Activated CD4-positive, alpha-beta T cell treated with anti-CD3 and anti-CD28 coated beads for 36 hours (primary cell): ENCODE results near the gene SPOP. TPM values are rescaled to one million over a fixed set of nuclear protein-coding genes. Genes with fewer than 3 reads are reported as not detected.

Source experiments
- ATAC-seq: fragments of 200-7000 bp; cut with Tn5 transposase; one replicate; pipeline ENCODE4 v1.10.0; 2021; ENCODE audit warnings: mild to moderate bottlenecking, moderate library complexity
- CTCF ChIA-PET: fragments of 350-600 bp; sonication (Branson Sonifier 250); formaldehyde crosslinking; loops from one replicate; lab custom pipeline; 2021; ENCODE audit warnings: antibody characterized with exemption; lab: Charles Lee
- POLR2A ChIA-PET: fragments of 350-600 bp; sonication (Branson Sonifier 250); formaldehyde crosslinking; loops from one replicate; lab custom pipeline; 2021; ENCODE audit warnings: antibody characterized with exemption, inconsistent platforms; lab: Charles Lee
- DNase-seq: peaks from one replicate; pipeline ENCODE4 v3.0.0-alpha.2; 2020
- H3K27ac Mint-ChIP-seq: one replicate; pipeline ENCODE4 v1.8.0; 2021; ENCODE audit warnings: mixed read lengths
- H3K27me3 Mint-ChIP-seq: one replicate; pipeline ENCODE4 v1.8.0; 2021; ENCODE audit warnings: mixed read lengths
- H3K36me3 Mint-ChIP-seq: one replicate; pipeline ENCODE4 v1.8.0; 2021; ENCODE audit warnings: low read depth, mixed read lengths
- H3K4me1 Mint-ChIP-seq: one replicate; pipeline ENCODE4 v1.8.0; 2021; ENCODE audit warnings: mixed read lengths
- H3K4me3 Mint-ChIP-seq: one replicate; pipeline ENCODE4 v1.8.0; 2021; ENCODE audit warnings: mild to moderate bottlenecking, moderate library complexity, mixed read lengths
- H3K9me3 Mint-ChIP-seq: one replicate; pipeline ENCODE4 v1.8.0; 2021; ENCODE audit warnings: low read depth, mixed read lengths
- intact Hi-C, 2 experiments: fragments of 100-400 bp; cut with DNase I in 1 of 2; cut with micrococcal nuclease in 1 of 2; formaldehyde crosslinking; loops; one replicate each; pipeline versions ENCODE4 v1.14.2 to v1.15.1; 2022 to 2024; cut with DNase I, micrococcal nuclease
- total RNA-seq, 2 experiments: library from RNA; stranded (reverse); gene quantifications; one replicate each; pipeline ENCODE4 v1.2.3, GENCODE V29; 2021

SPOP gene
- total RNA-seq, 2 experiments from 2014 or later, result 57.0 to 64.6 TPM

- ATAC-seq (no peak), DNase-seq (no peak)
- intact Hi-C loops, result loop anchor here in 1 of 2 experiments (2.0 kb wide), 1 partner anchor 286 kb away; no protein-coding TSS in a partner anchor
- Mint-ChIP-seq H3K9me3 (no peaks in the 10 kb centered on the region), H3K4me3 (no peak overlapping the region), H3K27ac (no peak overlapping the region), H3K27me3 (peaks cover 19% of the 10 kb centered on the region), H3K4me1 (peaks cover 14% of the 10 kb centered on the region), H3K36me3 (no peaks in the 10 kb centered on the region)
- ChIA-PET CTCF (interaction anchor here (0.6 to 14.2 kb wide), 23 partner anchors 10 to 431 kb away, joined by 3 to 458 read pairs (median 4); partner anchors contain the start of genes FAM117A, KAT7 and SLC35B1), POLR2A (no interaction called here)
These were observed 110.8 kb downstream of the SPOP start for GRCh38 chr17:49567104-49567521.

GRCh38 chr17:49566668-49567071 is 111.2 kb downstream of the SPOP start:
- DNase-seq, result no peak
- CTCF ChIA-PET, result interaction anchor here (1.1 to 14.2 kb wide), 5 partner anchors 9 to 429 kb away, joined by 3 to 458 read pairs (median 5); partner anchors contain the start of gene SLC35B1
- POLR2A ChIA-PET, result no interaction called here
- intact Hi-C loops, result loop anchor here in 1 of 2 experiments (2.0 kb wide), 1 partner anchor 286 kb away; no protein-coding TSS in a partner anchor
- no peaks in the 10 kb centered on the region for H3K36me3 Mint-ChIP-seq
- H3K9me3 Mint-ChIP-seq, result no peaks in the 10 kb centered on the region
- peaks cover 16% of the 10 kb centered on the region for H3K27me3 Mint-ChIP-seq
- peaks cover 14% of the 10 kb centered on the region for H3K4me1 Mint-ChIP-seq
- H3K4me3 Mint-ChIP-seq, result no peak overlapping the region
- H3K27ac Mint-ChIP-seq, result no peak overlapping the region
- ATAC-seq, result no peak

- Mint-ChIP-seq H3K27me3 (peaks cover 10% of the 10 kb centered on the region), H3K36me3 (no peaks in the 10 kb centered on the region), H3K4me1 (peaks cover 14% of the 10 kb centered on the region), H3K27ac (no peak overlapping the region), H3K4me3 (no peak overlapping the region), H3K9me3 (no peaks in the 10 kb centered on the region)
- CTCF ChIA-PET, result interaction anchor here (0.5 to 14.2 kb wide), 6 partner anchors 9 to 630 kb away, joined by 3 to 458 read pairs (median 5); partner anchors contain the start of gene SLC35B1
- DNase-seq (peak; percentile 73), ATAC-seq (peak; percentile 27)
- POLR2A ChIA-PET, result no interaction called here
- intact Hi-C loops, result loop anchor here in 1 of 2 experiments (2.0 kb wide), 1 partner anchor 287 kb away; no protein-coding TSS in a partner anchor
These were observed 111.9 kb downstream of the SPOP start for GRCh38 chr17:49565948-49566491.

GRCh38 chr17:49564638-49565037 is 113.3 kb downstream of the SPOP start:
- Mint-ChIP-seq H3K9me3 (no peaks in the 10 kb centered on the region), H3K4me3 (no peak overlapping the region), H3K27me3 (peaks cover 7% of the 10 kb centered on the region), H3K4me1 (peaks cover 14% of the 10 kb centered on the region), H3K36me3 (no peaks in the 10 kb centered on the region), H3K27ac (no peak overlapping the region)
- ATAC-seq (no peak), DNase-seq (no peak)
- intact Hi-C loops, result no loop called here
- CTCF ChIA-PET, result interaction anchor here (1.0 to 14.2 kb wide), 4 partner anchors 7 to 432 kb away, joined by 3 to 458 read pairs (median 13); partner anchors contain the start of gene SLC35B1
- POLR2A ChIA-PET, result no interaction called here

GRCh38 chr17:49557312-49558024 is 120.4 kb downstream of the SPOP start:
- no peaks in the 10 kb centered on the region for H3K36me3 Mint-ChIP-seq
- intact Hi-C loops, result no loop called here
- H3K4me1 Mint-ChIP-seq, result peaks cover 8% of the 10 kb centered on the region
- no peak overlapping the region for H3K27ac Mint-ChIP-seq
- no peaks in the 10 kb centered on the region for H3K9me3 Mint-ChIP-seq
- peaks cover 3% of the 10 kb centered on the region for H3K27me3 Mint-ChIP-seq
- ATAC-seq (peak; percentile 64), DNase-seq (peak; percentile 60)
- CTCF ChIA-PET, result interaction anchor here (0.5 to 4.9 kb wide), 51 partner anchors 8 to 537 kb away, joined by 3 to 134 read pairs (median 4); partner anchors contain the start of genes DLX3, NGFR, PHB1 and SLC35B1
- no peak overlapping the region for H3K4me3 Mint-ChIP-seq
- POLR2A ChIA-PET, result no interaction called here

GRCh38 chr17:49556223-49556943 is 121.5 kb downstream of the SPOP start:
- H3K27ac Mint-ChIP-seq, result no peak overlapping the region
- ChIA-PET POLR2A (interaction anchor here (0.6 kb wide), 2 partner anchors 142 to 143 kb away, joined by 3 to 5 read pairs; partner anchors contain the start of gene PHB1), CTCF (interaction anchor here (0.6 to 4.9 kb wide), 62 partner anchors 9 to 440 kb away, joined by 3 to 134 read pairs (median 4); partner anchors contain the start of genes DLX3, NGFR, NXPH3 and PHB1)
- intact Hi-C loops, result loop anchor here (1.0 kb wide), 4 partner anchors 60 to 241 kb away; no protein-coding TSS in a partner anchor
- no peak overlapping the region for H3K4me3 Mint-ChIP-seq
- H3K36me3 Mint-ChIP-seq, result no peaks in the 10 kb centered on the region
- peaks cover 8% of the 10 kb centered on the region for H3K4me1 Mint-ChIP-seq
- DNase-seq, result peak; percentile 92
- H3K27me3 Mint-ChIP-seq, result peaks cover 3% of the 10 kb centered on the region
- H3K9me3 Mint-ChIP-seq, result no peaks in the 10 kb centered on the region
- peak; percentile 96 for ATAC-seq

- H3K27me3 Mint-ChIP-seq, result peaks cover 3% of the 10 kb centered on the region
- H3K4me1 Mint-ChIP-seq, result peaks cover 8% of the 10 kb centered on the region
- POLR2A ChIA-PET, result interaction anchor here (0.6 kb wide), 2 partner anchors 141 to 143 kb away, joined by 3 to 5 read pairs; partner anchors contain the start of gene PHB1
- ATAC-seq (no peak), DNase-seq (no peak)
- CTCF ChIA-PET, result interaction anchor here (0.7 to 4.9 kb wide), 36 partner anchors 11 to 441 kb away, joined by 3 to 134 read pairs (median 4); partner anchors contain the start of genes DLX3, NGFR and PHB1
- no peaks in the 10 kb centered on the region for H3K9me3 Mint-ChIP-seq
- intact Hi-C loops, result loop anchor here (1.0 kb wide), 4 partner anchors 59 to 240 kb away; no protein-coding TSS in a partner anchor
- no peaks in the 10 kb centered on the region for H3K36me3 Mint-ChIP-seq
- no peak overlapping the region for H3K4me3 Mint-ChIP-seq
- H3K27ac Mint-ChIP-seq, result no peak overlapping the region
These were observed 122.2 kb downstream of the SPOP start for GRCh38 chr17:49555495-49556222.

GRCh38 chr17:49554694-49555494 is 123.0 kb downstream of the SPOP start:
- H3K36me3 Mint-ChIP-seq, result no peaks in the 10 kb centered on the region
- peaks cover 8% of the 10 kb centered on the region for H3K4me1 Mint-ChIP-seq
- peaks cover 3% of the 10 kb centered on the region for H3K27me3 Mint-ChIP-seq
- no peak for ATAC-seq
- intact Hi-C loops, result no loop called here
- ChIA-PET POLR2A (no interaction called here), CTCF (interaction anchor here (0.6 to 4.9 kb wide), 15 partner anchors 10 to 442 kb away, joined by 3 to 134 read pairs (median 11); partner anchors contain the start of genes DLX3, NGFR and PHB1)
- no peak overlapping the region for H3K27ac Mint-ChIP-seq
- H3K4me3 Mint-ChIP-seq, result no peak overlapping the region
- no peak for DNase-seq
- H3K9me3 Mint-ChIP-seq, result no peaks in the 10 kb centered on the region

GRCh38 chr17:49553676-49554335 is 124.1 kb downstream of the SPOP start:
- ChIA-PET CTCF (interaction anchor here (0.6 kb wide), 1 partner anchor 11 kb away, joined by 3 read pairs; no protein-coding TSS in a partner anchor), POLR2A (no interaction called here)
- DNase-seq, result no peak
- Mint-ChIP-seq H3K36me3 (no peaks in the 10 kb centered on the region), H3K4me1 (peaks cover 8% of the 10 kb centered on the region), H3K27me3 (peaks cover 3% of the 10 kb centered on the region), H3K9me3 (no peaks in the 10 kb centered on the region), H3K4me3 (no peak overlapping the region), H3K27ac (no peak overlapping the region)
- intact Hi-C loops, result no loop called here
- no peak for ATAC-seq
